ENCODE results near the gene IQSEC2. TPM values are rescaled to one million over a fixed set of nuclear protein-coding genes. Genes with fewer than 3 reads are reported as not detected.
A peak's percentile ranks its signal among the peaks of the same experiment; 100 is the strongest.

IQSEC2 gene
- total and polyA plus RNA-seq, 9 of the 15 experiments (the other 6 are each of a cell fraction or from before 2014, with no cell fraction given), result 2.7 to 41.8 (median 20.1) TPM

DNA sequence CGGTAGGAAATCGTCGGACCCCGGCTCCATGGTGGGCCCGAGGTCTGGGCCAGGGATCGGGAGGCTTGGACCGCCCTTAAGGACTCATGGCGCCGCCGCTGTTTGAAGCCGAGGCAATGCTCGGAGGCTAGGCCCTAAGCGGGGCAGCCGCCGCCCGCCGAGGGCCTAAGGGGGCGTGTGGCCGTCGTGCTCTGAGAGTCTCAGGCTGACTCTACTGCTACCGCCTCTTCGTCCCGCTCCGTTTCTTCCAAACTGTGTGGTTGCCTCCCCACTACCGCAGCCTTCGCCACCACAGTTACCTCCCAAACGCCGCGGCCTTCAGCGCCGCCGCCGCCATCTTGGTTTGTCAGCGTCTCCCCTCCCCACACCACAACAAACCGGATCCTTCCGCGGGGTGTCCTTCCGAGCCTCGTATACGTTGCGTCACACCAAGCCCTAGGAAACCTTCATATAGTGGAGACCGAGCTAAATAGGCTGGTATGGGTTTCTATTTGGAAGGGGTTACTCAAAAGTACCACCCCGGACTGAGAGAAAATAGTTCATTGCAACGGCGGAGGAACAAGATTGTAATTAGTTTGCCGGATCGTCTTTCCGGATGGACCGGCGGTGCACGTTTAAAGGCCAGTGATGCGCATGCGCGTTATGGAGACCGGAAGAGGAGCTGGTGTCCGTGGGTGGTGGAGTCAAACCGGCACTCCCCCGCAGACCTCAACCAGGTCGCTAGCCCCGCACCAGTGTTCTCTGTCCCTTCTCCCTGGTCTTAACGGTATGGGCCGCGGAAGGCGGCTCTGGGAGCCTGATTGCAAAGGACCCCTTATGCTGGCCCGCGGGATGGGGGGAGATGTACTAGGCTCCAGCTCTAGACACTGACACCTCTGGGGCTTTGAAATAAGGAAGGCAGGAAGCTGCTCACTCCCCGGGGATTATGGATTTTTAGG, 56.3 kb downstream of the IQSEC2 start, which contains the start of gene KDM5C (continued):
- TF ChIP-seq, protein P1, sequence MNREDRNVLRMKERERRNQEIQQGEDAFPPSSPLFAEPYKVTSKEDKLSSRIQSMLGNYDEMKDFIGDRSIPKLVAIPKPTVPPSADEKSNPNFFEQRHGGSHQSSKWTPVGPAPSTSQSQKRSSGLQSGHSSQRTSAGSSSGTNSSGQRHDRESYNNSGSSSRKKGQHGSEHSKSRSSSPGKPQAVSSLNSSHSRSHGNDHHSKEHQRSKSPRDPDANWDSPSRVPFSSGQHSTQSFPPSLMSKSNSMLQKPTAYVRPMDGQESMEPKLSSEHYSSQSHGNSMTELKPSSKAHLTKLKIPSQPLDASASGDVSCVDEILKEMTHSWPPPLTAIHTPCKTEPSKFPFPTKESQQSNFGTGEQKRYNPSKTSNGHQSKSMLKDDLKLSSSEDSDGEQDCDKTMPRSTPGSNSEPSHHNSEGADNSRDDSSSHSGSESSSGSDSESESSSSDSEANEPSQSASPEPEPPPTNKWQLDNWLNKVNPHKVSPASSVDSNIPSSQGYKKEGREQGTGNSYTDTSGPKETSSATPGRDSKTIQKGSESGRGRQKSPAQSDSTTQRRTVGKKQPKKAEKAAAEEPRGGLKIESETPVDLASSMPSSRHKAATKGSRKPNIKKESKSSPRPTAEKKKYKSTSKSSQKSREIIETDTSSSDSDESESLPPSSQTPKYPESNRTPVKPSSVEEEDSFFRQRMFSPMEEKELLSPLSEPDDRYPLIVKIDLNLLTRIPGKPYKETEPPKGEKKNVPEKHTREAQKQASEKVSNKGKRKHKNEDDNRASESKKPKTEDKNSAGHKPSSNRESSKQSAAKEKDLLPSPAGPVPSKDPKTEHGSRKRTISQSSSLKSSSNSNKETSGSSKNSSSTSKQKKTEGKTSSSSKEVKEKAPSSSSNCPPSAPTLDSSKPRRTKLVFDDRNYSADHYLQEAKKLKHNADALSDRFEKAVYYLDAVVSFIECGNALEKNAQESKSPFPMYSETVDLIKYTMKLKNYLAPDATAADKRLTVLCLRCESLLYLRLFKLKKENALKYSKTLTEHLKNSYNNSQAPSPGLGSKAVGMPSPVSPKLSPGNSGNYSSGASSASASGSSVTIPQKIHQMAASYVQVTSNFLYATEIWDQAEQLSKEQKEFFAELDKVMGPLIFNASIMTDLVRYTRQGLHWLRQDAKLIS (CRISPR knock-in tag; IDR thresholded peaks at IDR 0.05), result peak; percentile 69; the same call in 1 of the 2 replicates
- TF ChIP-seq, protein P2, sequence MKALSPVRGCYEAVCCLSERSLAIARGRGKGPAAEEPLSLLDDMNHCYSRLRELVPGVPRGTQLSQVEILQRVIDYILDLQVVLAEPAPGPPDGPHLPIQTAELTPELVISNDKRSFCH (CRISPR knock-in tag; IDR thresholded peaks at IDR 0.05), result no peak
- TF ChIP-seq, protein P2 (tag; IDR thresholded peaks at IDR 0.05), result peak; percentile 86
- TF ChIP-seq NCOR1 (IDR thresholded peaks at IDR 0.05) (peak; percentile 68), ZNF766 (CRISPR knock-in tag; conservative IDR thresholded peaks at IDR 0.05) (peak; percentile 62), JUN (IDR thresholded peaks at IDR 0.05; ENCODE audit: borderline replicate concordance, low read depth, low read length) (0 out of 2 replicates have a peak, but pooled peaks have one; percentile 4), JUN (CRISPR knock-in tag; IDR thresholded peaks at IDR 0.05; ENCODE audit: borderline replicate concordance) (no peak), KLF16 (IDR thresholded peaks at IDR 0.05) (0 out of 2 replicates have a peak, but pooled peaks have one; percentile 58), POLR2G (IDR thresholded peaks at IDR 0.05; ENCODE audit: low read depth, low read length) (peak; percentile 94), KAT2B (IDR thresholded peaks at IDR 0.05; ENCODE audit: low read depth, low read length) (no peak), THRAP3 (IDR thresholded peaks at IDR 0.05; ENCODE audit: borderline replicate concordance) (0 out of 2 replicates have a peak, but pooled peaks have one; percentile 45)
- TF ChIP-seq, protein P3, sequence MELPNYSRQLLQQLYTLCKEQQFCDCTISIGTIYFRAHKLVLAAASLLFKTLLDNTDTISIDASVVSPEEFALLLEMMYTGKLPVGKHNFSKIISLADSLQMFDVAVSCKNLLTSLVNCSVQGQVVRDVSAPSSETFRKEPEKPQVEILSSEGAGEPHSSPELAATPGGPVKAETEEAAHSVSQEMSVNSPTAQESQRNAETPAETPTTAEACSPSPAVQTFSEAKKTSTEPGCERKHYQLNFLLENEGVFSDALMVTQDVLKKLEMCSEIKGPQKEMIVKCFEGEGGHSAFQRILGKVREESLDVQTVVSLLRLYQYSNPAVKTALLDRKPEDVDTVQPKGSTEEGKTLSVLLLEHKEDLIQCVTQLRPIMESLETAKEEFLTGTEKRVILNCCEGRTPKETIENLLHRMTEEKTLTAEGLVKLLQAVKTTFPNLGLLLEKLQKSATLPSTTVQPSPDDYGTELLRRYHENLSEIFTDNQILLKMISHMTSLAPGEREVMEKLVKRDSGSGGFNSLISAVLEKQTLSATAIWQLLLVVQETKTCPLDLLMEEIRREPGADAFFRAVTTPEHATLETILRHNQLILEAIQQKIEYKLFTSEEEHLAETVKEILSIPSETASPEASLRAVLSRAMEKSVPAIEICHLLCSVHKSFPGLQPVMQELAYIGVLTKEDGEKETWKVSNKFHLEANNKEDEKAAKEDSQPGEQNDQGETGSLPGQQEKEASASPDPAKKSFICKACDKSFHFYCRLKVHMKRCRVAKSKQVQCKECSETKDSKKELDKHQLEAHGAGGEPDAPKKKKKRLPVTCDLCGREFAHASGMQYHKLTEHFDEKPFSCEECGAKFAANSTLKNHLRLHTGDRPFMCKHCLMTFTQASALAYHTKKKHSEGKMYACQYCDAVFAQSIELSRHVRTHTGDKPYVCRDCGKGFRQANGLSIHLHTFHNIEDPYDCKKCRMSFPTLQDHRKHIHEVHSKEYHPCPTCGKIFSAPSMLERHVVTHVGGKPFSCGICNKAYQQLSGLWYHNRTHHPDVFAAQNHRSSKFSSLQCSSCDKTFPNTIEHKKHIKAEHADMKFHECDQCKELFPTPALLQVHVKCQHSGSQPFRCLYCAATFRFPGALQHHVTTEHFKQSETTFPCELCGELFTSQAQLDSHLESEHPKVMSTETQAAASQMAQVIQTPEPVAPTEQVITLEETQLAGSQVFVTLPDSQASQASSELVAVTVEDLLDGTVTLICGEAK (IDR thresholded peaks at IDR 0.05), result peak; percentile 77
- TF ChIP-seq, protein P3 (CRISPR knock-in tag; IDR thresholded peaks at IDR 0.05), result no peak

All from K562 (cell line).